ENCODE data around the gene TAS2R14.

TAS2R14 gene

GRCh38 chr12:10939163-10939562, at the start of gene TAS2R14:
Gene TAS2R14 (minus strand): TSS chr12:10939263. CDS start chr12:10939207, 56 bp downstream.
- no peak within 1 kb of the TSS for H3K9ac ChIP-seq (ENCODE audit: low read length)
- no peaks in the 10 kb centered on the region for H3K27me3 ChIP-seq (replicated peaks; ENCODE audit: control insufficient read depth, insufficient read depth, low read length)
- H3K4me3 ChIP-seq (ENCODE audit: low read length), result no peak within 1 kb of the TSS
- H3K9me3 ChIP-seq (ENCODE audit: control insufficient read depth, low read length), result no peaks in the 10 kb centered on the region
- no peaks in the 10 kb centered on the region for H3K4me1 ChIP-seq (ENCODE audit: control insufficient read depth, insufficient read depth, low read length)
- no peaks in the 10 kb centered on the region for H3K36me3 ChIP-seq (ENCODE audit: control insufficient read depth, insufficient read depth, low read length, severe bottlenecking)
- no peak for DNase-seq (ENCODE audit: low read depth)

GRCh38 chr12:10986812-10987211, 47.7 kb upstream of the TAS2R14 start, which contains the start of gene TAS2R50:
Gene TAS2R50 (minus strand): TSS chr12:10986912. CDS start chr12:10986860, 52 bp downstream.
- Histone ChIP-seq H3K4me3 (ENCODE audit: low read length) (no peak within 1 kb of the TSS), H3K27me3 (replicated peaks; ENCODE audit: control insufficient read depth, insufficient read depth, low read length) (no peaks in the 10 kb centered on the region), H3K9ac (ENCODE audit: low read length) (no peak within 1 kb of the TSS), H3K4me1 (ENCODE audit: control insufficient read depth, insufficient read depth, low read length) (no peaks in the 10 kb centered on the region), H3K9me3 (ENCODE audit: control insufficient read depth, low read length) (peaks cover 9% of the 10 kb centered on the region), H3K36me3 (ENCODE audit: control insufficient read depth, insufficient read depth, low read length, severe bottlenecking) (peaks cover 10% of the 10 kb centered on the region)
- DNase-seq (ENCODE audit: low read depth), result no peak

GRCh38 chr12:10982244-10982643, 43.2 kb upstream of the TAS2R14 start:
- Histone ChIP-seq H3K4me1 (ENCODE audit: control insufficient read depth, insufficient read depth, low read length) (no peaks in the 10 kb centered on the region), H3K4me3 (ENCODE audit: low read length) (no peak overlapping the region), H3K9me3 (ENCODE audit: control insufficient read depth, low read length) (no peaks in the 10 kb centered on the region), H3K36me3 (ENCODE audit: control insufficient read depth, insufficient read depth, low read length, severe bottlenecking) (no peaks in the 10 kb centered on the region), H3K27me3 (replicated peaks; ENCODE audit: control insufficient read depth, insufficient read depth, low read length) (no peaks in the 10 kb centered on the region), H3K9ac (ENCODE audit: low read length) (no peak overlapping the region)
- no peak for DNase-seq (ENCODE audit: low read depth)

GRCh38 chr12:10974965-10975364, 35.9 kb upstream of the TAS2R14 start:
- H3K4me3 ChIP-seq (ENCODE audit: low read length), result no peak overlapping the region
- no peak overlapping the region for H3K9ac ChIP-seq (ENCODE audit: low read length)
- no peaks in the 10 kb centered on the region for H3K27me3 ChIP-seq (replicated peaks; ENCODE audit: control insufficient read depth, insufficient read depth, low read length)
- no peaks in the 10 kb centered on the region for H3K36me3 ChIP-seq (ENCODE audit: control insufficient read depth, insufficient read depth, low read length, severe bottlenecking)
- H3K4me1 ChIP-seq (ENCODE audit: control insufficient read depth, insufficient read depth, low read length), result no peaks in the 10 kb centered on the region
- H3K9me3 ChIP-seq (ENCODE audit: control insufficient read depth, low read length), result no peaks in the 10 kb centered on the region
- no peak for DNase-seq (ENCODE audit: low read depth)

- Histone ChIP-seq H3K36me3 (ENCODE audit: control insufficient read depth, insufficient read depth, low read length, severe bottlenecking) (no peaks in the 10 kb centered on the region), H3K4me3 (ENCODE audit: low read length) (peak overlapping the region; percentile 51), H3K4me1 (ENCODE audit: control insufficient read depth, insufficient read depth, low read length) (peaks cover 19% of the 10 kb centered on the region), H3K27me3 (replicated peaks; ENCODE audit: control insufficient read depth, insufficient read depth, low read length) (no peaks in the 10 kb centered on the region), H3K9me3 (ENCODE audit: control insufficient read depth, low read length) (no peaks in the 10 kb centered on the region), H3K9ac (ENCODE audit: low read length) (peak overlapping the region; percentile 46)
- DNase-seq (ENCODE audit: low read depth), result peak; percentile 72
These were observed 29.8 kb upstream of the TAS2R14 start for GRCh38 chr12:10968765-10969456.

GRCh38 chr12:10967409-10967808, 28.3 kb upstream of the TAS2R14 start:
- H3K4me3 ChIP-seq (ENCODE audit: low read length), result no peak overlapping the region
- peak; percentile 79 for DNase-seq (ENCODE audit: low read depth)
- no peak overlapping the region for H3K9ac ChIP-seq (ENCODE audit: low read length)
- H3K27me3 ChIP-seq (replicated peaks; ENCODE audit: control insufficient read depth, insufficient read depth, low read length), result no peaks in the 10 kb centered on the region
- H3K36me3 ChIP-seq (ENCODE audit: control insufficient read depth, insufficient read depth, low read length, severe bottlenecking), result no peaks in the 10 kb centered on the region
- no peaks in the 10 kb centered on the region for H3K9me3 ChIP-seq (ENCODE audit: control insufficient read depth, low read length)
- H3K4me1 ChIP-seq (ENCODE audit: control insufficient read depth, insufficient read depth, low read length), result peaks cover 19% of the 10 kb centered on the region

- Histone ChIP-seq H3K4me1 (ENCODE audit: control insufficient read depth, insufficient read depth, low read length) (peaks cover 19% of the 10 kb centered on the region), H3K4me3 (ENCODE audit: low read length) (no peak overlapping the region), H3K9me3 (ENCODE audit: control insufficient read depth, low read length) (no peaks in the 10 kb centered on the region), H3K9ac (ENCODE audit: low read length) (no peak overlapping the region), H3K36me3 (ENCODE audit: control insufficient read depth, insufficient read depth, low read length, severe bottlenecking) (no peaks in the 10 kb centered on the region), H3K27me3 (replicated peaks; ENCODE audit: control insufficient read depth, insufficient read depth, low read length) (no peaks in the 10 kb centered on the region)
- DNase-seq (ENCODE audit: low read depth), result no peak
These were observed 27.3 kb upstream of the TAS2R14 start for GRCh38 chr12:10966314-10966713.

GRCh38 chr12:10965476-10965875, 26.4 kb upstream of the TAS2R14 start:
- Histone ChIP-seq H3K9ac (ENCODE audit: low read length) (no peak overlapping the region), H3K4me1 (ENCODE audit: control insufficient read depth, insufficient read depth, low read length) (peaks cover 19% of the 10 kb centered on the region), H3K9me3 (ENCODE audit: control insufficient read depth, low read length) (no peaks in the 10 kb centered on the region), H3K4me3 (ENCODE audit: low read length) (no peak overlapping the region), H3K27me3 (replicated peaks; ENCODE audit: control insufficient read depth, insufficient read depth, low read length) (no peaks in the 10 kb centered on the region), H3K36me3 (ENCODE audit: control insufficient read depth, insufficient read depth, low read length, severe bottlenecking) (no peaks in the 10 kb centered on the region)
- peak; percentile 59 for DNase-seq (ENCODE audit: low read depth)

- Histone ChIP-seq H3K9ac (ENCODE audit: low read length) (no peak overlapping the region), H3K4me1 (ENCODE audit: control insufficient read depth, insufficient read depth, low read length) (no peaks in the 10 kb centered on the region), H3K4me3 (ENCODE audit: low read length) (no peak overlapping the region), H3K9me3 (ENCODE audit: control insufficient read depth, low read length) (peaks cover 5% of the 10 kb centered on the region), H3K36me3 (ENCODE audit: control insufficient read depth, insufficient read depth, low read length, severe bottlenecking) (no peaks in the 10 kb centered on the region), H3K27me3 (replicated peaks; ENCODE audit: control insufficient read depth, insufficient read depth, low read length) (no peaks in the 10 kb centered on the region)
- DNase-seq (ENCODE audit: low read depth), result no peak
These were observed 21.1 kb upstream of the TAS2R14 start for GRCh38 chr12:10960211-10960610.

- no peak for DNase-seq (ENCODE audit: low read depth)
- H3K9me3 ChIP-seq (ENCODE audit: control insufficient read depth, low read length), result peaks cover 9% of the 10 kb centered on the region
- H3K9ac ChIP-seq (ENCODE audit: low read length), result no peak overlapping the region
These were observed 20.7 kb upstream of the TAS2R14 start for GRCh38 chr12:10959804-10960203.

GRCh38 chr12:10957741-10958140, 18.7 kb upstream of the TAS2R14 start:
- DNase-seq (ENCODE audit: low read depth), result no peak
- H3K27me3 ChIP-seq (replicated peaks; ENCODE audit: control insufficient read depth, insufficient read depth, low read length), result no peaks in the 10 kb centered on the region
- H3K9ac ChIP-seq (ENCODE audit: low read length), result no peak overlapping the region
- no peaks in the 10 kb centered on the region for H3K36me3 ChIP-seq (ENCODE audit: control insufficient read depth, insufficient read depth, low read length, severe bottlenecking)
- H3K4me3 ChIP-seq (ENCODE audit: low read length), result no peak overlapping the region
- no peaks in the 10 kb centered on the region for H3K4me1 ChIP-seq (ENCODE audit: control insufficient read depth, insufficient read depth, low read length)
- peaks cover 10% of the 10 kb centered on the region for H3K9me3 ChIP-seq (ENCODE audit: control insufficient read depth, low read length)

More at GRCh38 chr12:10959804-10960203, 20.7 kb upstream of the TAS2R14 start:
- Histone ChIP-seq H3K4me1 (ENCODE audit: control insufficient read depth, insufficient read depth, low read length) (no peaks in the 10 kb centered on the region), H3K36me3 (ENCODE audit: control insufficient read depth, insufficient read depth, low read length, severe bottlenecking) (no peaks in the 10 kb centered on the region), H3K27me3 (replicated peaks; ENCODE audit: control insufficient read depth, insufficient read depth, low read length) (no peaks in the 10 kb centered on the region), H3K4me3 (ENCODE audit: low read length) (no peak overlapping the region)

GRCh38 chr12:10956085-10956484, 17.0 kb upstream of the TAS2R14 start:
- H3K36me3 ChIP-seq (ENCODE audit: control insufficient read depth, insufficient read depth, low read length, severe bottlenecking), result no peaks in the 10 kb centered on the region
- no peak overlapping the region for H3K9ac ChIP-seq (ENCODE audit: low read length)
- H3K27me3 ChIP-seq (replicated peaks; ENCODE audit: control insufficient read depth, insufficient read depth, low read length), result no peaks in the 10 kb centered on the region
- no peaks in the 10 kb centered on the region for H3K4me1 ChIP-seq (ENCODE audit: control insufficient read depth, insufficient read depth, low read length)
- DNase-seq (ENCODE audit: low read depth), result no peak
- H3K4me3 ChIP-seq (ENCODE audit: low read length), result no peak overlapping the region
- peaks cover 10% of the 10 kb centered on the region for H3K9me3 ChIP-seq (ENCODE audit: control insufficient read depth, low read length)
